ENCODE data around the gene RIIAD1. TPM values are rescaled to one million over a fixed set of nuclear protein-coding genes. Genes with fewer than 3 reads are reported as not detected.
"Not testable (repeated sequence)": the region's sequence is repeated elsewhere in the genome, so short reads cannot be mapped to it uniquely, and the experiment has no call there.

Gene RIIAD1
- total RNA-seq, 1 donor from 2014 or later: not detected

DNA sequence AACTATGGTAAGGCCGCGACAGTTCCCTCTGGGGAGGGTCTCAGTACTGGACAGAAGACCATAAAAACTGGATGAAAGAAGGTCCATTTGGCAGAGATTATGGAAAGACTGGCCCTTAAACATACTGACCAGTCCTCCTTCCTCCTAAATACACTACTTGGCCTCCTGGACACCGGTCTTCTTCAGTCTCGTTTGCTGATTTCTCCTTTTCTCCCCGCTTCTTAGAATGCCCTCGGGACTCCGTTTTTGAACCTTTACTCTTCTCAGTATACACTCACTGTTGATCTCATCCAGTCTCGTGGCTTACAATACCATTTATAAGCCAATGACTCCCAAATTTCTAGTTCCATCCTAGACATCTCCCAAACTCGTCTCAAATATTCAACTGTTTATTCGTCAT lies 42.7 kb downstream of the RIIAD1 start:
- peak overlapping the region; percentile 94 for H2AFZ ChIP-seq (replicated peaks)
- no peak overlapping the region for H3K27ac ChIP-seq
- no peaks in the 10 kb centered on the region for H4K20me1 ChIP-seq (ENCODE audit: low read depth)
- peaks cover 12% of the 10 kb centered on the region for H3K36me3 Mint-ChIP-seq
- H3K9ac ChIP-seq: peak overlapping the region; percentile 93
- peaks cover 3% of the 10 kb centered on the region for H3F3A ChIP-seq (ENCODE audit: low read depth)
- peak overlapping the region; percentile 91 for H3K4me3 Mint-ChIP-seq
- H3K36me3 ChIP-seq: peaks cover 7% of the 10 kb centered on the region
- peaks cover 23% of the 10 kb centered on the region for H3K4me1 Mint-ChIP-seq
- H3K9me3 Mint-ChIP-seq: no peaks in the 10 kb centered on the region
- H3K27me3 Mint-ChIP-seq (ENCODE audit: insufficient read depth, low read depth): peaks cover 7% of the 10 kb centered on the region
- peaks cover 13% of the 10 kb centered on the region for H3K79me2 ChIP-seq (ENCODE audit: low read depth)
- H3K4me3 ChIP-seq: peak overlapping the region; percentile 93
- peaks cover 7% of the 10 kb centered on the region for H3K4me1 ChIP-seq
- no peaks in the 10 kb centered on the region for H3K27me3 ChIP-seq
- peak overlapping the region; percentile 90 for H3K4me2 ChIP-seq
- peak overlapping the region; percentile 78 for H3K27ac Mint-ChIP-seq
- no peak for DNase-seq (ENCODE audit: low spot score)
- H3K9me3 ChIP-seq (ENCODE audit: low read depth): no peaks in the 10 kb centered on the region
- TF ChIP-seq EZH2 (IDR thresholded peaks at IDR 0.05) (no peak), EZH2phosphoT487 (IDR thresholded peaks at IDR 0.05) (no peak)
- TF ChIP-seq, protein P1, sequence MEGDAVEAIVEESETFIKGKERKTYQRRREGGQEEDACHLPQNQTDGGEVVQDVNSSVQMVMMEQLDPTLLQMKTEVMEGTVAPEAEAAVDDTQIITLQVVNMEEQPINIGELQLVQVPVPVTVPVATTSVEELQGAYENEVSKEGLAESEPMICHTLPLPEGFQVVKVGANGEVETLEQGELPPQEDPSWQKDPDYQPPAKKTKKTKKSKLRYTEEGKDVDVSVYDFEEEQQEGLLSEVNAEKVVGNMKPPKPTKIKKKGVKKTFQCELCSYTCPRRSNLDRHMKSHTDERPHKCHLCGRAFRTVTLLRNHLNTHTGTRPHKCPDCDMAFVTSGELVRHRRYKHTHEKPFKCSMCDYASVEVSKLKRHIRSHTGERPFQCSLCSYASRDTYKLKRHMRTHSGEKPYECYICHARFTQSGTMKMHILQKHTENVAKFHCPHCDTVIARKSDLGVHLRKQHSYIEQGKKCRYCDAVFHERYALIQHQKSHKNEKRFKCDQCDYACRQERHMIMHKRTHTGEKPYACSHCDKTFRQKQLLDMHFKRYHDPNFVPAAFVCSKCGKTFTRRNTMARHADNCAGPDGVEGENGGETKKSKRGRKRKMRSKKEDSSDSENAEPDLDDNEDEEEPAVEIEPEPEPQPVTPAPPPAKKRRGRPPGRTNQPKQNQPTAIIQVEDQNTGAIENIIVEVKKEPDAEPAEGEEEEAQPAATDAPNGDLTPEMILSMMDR (IDR thresholded peaks at IDR 0.05): no peak

DNA sequence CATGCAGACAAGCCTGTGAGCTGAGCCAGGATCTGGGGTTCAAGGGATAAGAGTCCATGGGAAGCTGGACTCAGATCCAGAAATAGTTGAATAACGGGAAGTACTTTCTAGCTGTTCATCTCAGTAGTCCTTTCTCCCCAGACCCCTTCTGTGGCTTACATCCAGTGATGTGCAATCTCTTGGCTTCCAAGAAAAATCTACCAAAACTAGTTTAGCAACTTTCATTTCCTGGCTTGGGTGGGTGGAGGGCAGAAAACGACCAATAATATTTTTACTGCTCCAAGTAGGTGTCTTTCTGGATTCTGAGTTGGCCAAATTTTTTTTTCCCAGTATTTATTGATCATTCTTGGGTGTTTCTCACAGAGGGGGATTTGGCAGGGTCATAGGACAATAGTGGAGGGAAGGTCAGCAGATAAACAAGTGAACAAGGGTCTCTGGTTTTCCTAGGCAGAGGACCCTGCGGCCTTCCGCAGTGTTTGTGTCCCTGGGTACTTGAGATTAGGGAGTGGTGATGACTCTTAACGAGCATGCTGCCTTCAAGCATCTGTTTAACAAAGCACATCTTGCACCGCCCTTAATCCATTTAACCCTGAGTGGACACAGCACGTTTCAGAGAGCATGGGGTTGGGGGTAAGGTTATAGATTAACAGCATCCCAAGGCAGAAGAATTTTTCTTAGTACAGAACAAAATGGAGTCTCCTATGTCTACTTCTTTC lies 47.2 kb downstream of the RIIAD1 start:
- not testable (repeated sequence) for H3K36me3 Mint-ChIP-seq; DNase-seq (ENCODE audit: low spot score); H2AFZ ChIP-seq (replicated peaks); H3K27me3 Mint-ChIP-seq (ENCODE audit: insufficient read depth, low read depth); H3K27ac Mint-ChIP-seq; H3K9me3 Mint-ChIP-seq; H3K4me2 ChIP-seq; H3K9ac ChIP-seq; H3K36me3 ChIP-seq; H4K20me1 ChIP-seq (ENCODE audit: low read depth); H3K4me3 ChIP-seq; H3K79me2 ChIP-seq (ENCODE audit: low read depth); H3K4me3 Mint-ChIP-seq; H3K4me1 ChIP-seq; H3F3A ChIP-seq (ENCODE audit: low read depth); H3K27ac ChIP-seq; H3K9me3 ChIP-seq (ENCODE audit: low read depth); H3K27me3 ChIP-seq
- peaks cover 16% of the 10 kb centered on the region for H3K4me1 Mint-ChIP-seq

GRCh38 chr1:151769270-151769669 lies 47.9 kb downstream of the RIIAD1 start:
- H3K4me1 ChIP-seq; H3K4me2 ChIP-seq; H3K27me3 ChIP-seq; H3K36me3 ChIP-seq; H3K27ac ChIP-seq; H3K27me3 Mint-ChIP-seq (ENCODE audit: insufficient read depth, low read depth); H3K9me3 ChIP-seq (ENCODE audit: low read depth); H3K4me3 Mint-ChIP-seq; H4K20me1 ChIP-seq (ENCODE audit: low read depth); H3K27ac Mint-ChIP-seq; H3K36me3 Mint-ChIP-seq; H3K9me3 Mint-ChIP-seq; H2AFZ ChIP-seq (replicated peaks); H3K79me2 ChIP-seq (ENCODE audit: low read depth); H3K4me1 Mint-ChIP-seq; H3K4me3 ChIP-seq; H3F3A ChIP-seq (ENCODE audit: low read depth); H3K9ac ChIP-seq; DNase-seq (ENCODE audit: low spot score): not testable (repeated sequence)

GRCh38 chr1:151773702-151774101 lies 52.4 kb downstream of the RIIAD1 start:
- H3K27ac Mint-ChIP-seq: no peak overlapping the region
- H2AFZ ChIP-seq (replicated peaks): no peak overlapping the region
- H3K36me3 ChIP-seq: no peaks in the 10 kb centered on the region
- H3K9ac ChIP-seq: no peak overlapping the region
- no peaks in the 10 kb centered on the region for H3K4me1 ChIP-seq
- H3K27me3 Mint-ChIP-seq (ENCODE audit: insufficient read depth, low read depth): no peaks in the 10 kb centered on the region
- no peak overlapping the region for H3K27ac ChIP-seq
- H3K4me2 ChIP-seq: no peak overlapping the region
- H3K9me3 ChIP-seq (ENCODE audit: low read depth): no peaks in the 10 kb centered on the region
- H3K27me3 ChIP-seq: no peaks in the 10 kb centered on the region
- no peaks in the 10 kb centered on the region for H3K4me1 Mint-ChIP-seq
- H3K4me3 Mint-ChIP-seq: no peak overlapping the region
- no peak for DNase-seq (ENCODE audit: low spot score)
- no peaks in the 10 kb centered on the region for H3K9me3 Mint-ChIP-seq
- H3F3A ChIP-seq (ENCODE audit: low read depth): no peaks in the 10 kb centered on the region
- TF ChIP-seq EZH2 (IDR thresholded peaks at IDR 0.05) (no peak), EZH2phosphoT487 (IDR thresholded peaks at IDR 0.05) (no peak)
- TF ChIP-seq, protein P1 (IDR thresholded peaks at IDR 0.05): no peak
- H4K20me1 ChIP-seq (ENCODE audit: low read depth): no peaks in the 10 kb centered on the region
- no peaks in the 10 kb centered on the region for H3K79me2 ChIP-seq (ENCODE audit: low read depth)
- no peak overlapping the region for H3K4me3 ChIP-seq
- H3K36me3 Mint-ChIP-seq: peaks cover 19% of the 10 kb centered on the region
